ENCODE measurements around the gene CDIPT. TPM values are rescaled to one million over a fixed set of nuclear protein-coding genes. Genes with fewer than 3 reads are reported as not detected.
"Not testable (repeated sequence)": the region's sequence is repeated elsewhere in the genome, so short reads cannot be mapped to it uniquely, and the experiment has no call there.

The CDIPT gene
- total and polyA plus RNA-seq, 2 experiments from 2014 or later, result 126 to 181 TPM

DNA sequence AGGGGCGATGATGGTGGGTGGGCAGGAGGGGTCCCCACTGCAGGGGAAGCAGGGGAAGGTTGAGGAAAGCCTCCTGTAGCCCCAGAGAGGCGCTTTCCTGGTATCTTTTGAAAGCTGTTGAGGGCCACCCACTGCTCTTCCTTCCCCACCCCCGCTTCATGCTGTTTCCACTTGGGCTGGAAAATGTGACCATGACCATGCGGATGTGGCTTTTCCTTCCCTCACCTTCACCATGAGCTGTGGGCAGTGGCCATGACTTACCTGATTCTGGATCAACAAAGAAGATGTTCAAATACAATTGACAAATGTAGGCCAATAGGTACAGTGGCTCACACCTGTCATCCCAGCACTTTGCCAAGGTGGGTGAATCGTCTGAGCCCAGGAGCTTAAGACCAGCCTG, 28.9 kb downstream of the CDIPT start:
- H3K4me2 ChIP-seq (ENCODE audit: unreplicated experiment), result no peak overlapping the region
- H3K9ac ChIP-seq, result no peak overlapping the region
- no peak for TF ChIP-seq EZH2phosphoT487 (IDR thresholded peaks at IDR 0.05; ENCODE audit: insufficient read depth, low read depth)
- no peak for TF ChIP-seq EZH2 (IDR thresholded peaks at IDR 0.05; ENCODE audit: insufficient read depth, poor library complexity, severe bottlenecking)
- in situ Hi-C loops (cut with MboI), result no loop called here
- H3K79me2 ChIP-seq (ENCODE audit: insufficient read depth), result peaks cover 66% of the 10 kb centered on the region
- H3F3A ChIP-seq (ENCODE audit: insufficient read depth), result no peaks in the 10 kb centered on the region
- H3K9me3 ChIP-seq (ENCODE audit: low read depth), result no peaks in the 10 kb centered on the region
- H3K27ac ChIP-seq, result no peak overlapping the region
- WGBS, 2 experiments (ENCODE audit: low coverage in 1 of 2, low lambda C conversion rate in 2 of 2, missing lambda C conversion rate in 2 of 2), result 90 to 94% methylated on average over 5 of the region's 5 CpGs
- DNase-seq, result no peak
- no peak overlapping the region for H2AFZ ChIP-seq
- H3K27me3 ChIP-seq (replicated peaks; ENCODE audit: insufficient read depth), result no peaks in the 10 kb centered on the region
- H4K20me1 ChIP-seq (ENCODE audit: insufficient read depth), result no peaks in the 10 kb centered on the region
- H3K4me1 ChIP-seq (ENCODE audit: insufficient read depth), result no peaks in the 10 kb centered on the region
- H3K36me3 ChIP-seq (ENCODE audit: low read depth), result peaks cover 50% of the 10 kb centered on the region
- no peaks in the 10 kb centered on the region for H3K9me2 ChIP-seq (ENCODE audit: insufficient read depth)
- H3K4me3 ChIP-seq, result no peak overlapping the region

DNA sequence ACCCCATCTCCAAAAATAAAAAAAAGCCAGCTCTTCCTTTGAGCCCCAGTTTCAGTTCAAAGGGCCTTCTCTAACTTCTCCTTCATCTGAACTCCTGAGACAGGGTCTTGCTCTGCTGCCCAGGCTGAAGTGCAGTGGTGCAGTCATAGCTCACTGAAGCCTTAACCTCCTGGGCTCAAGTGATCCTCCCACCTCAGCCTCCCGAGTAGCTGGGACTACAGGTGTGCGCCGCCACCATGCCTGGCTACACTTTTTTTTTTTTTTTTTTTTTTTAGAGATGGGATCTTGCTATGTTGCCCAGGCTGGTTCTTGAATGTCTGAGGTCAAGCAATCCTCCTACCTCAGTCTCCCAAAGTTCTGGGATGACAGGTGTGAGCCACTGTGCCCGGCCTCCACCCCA, 29.8 kb downstream of the CDIPT start:
- DNase-seq; H3K9ac ChIP-seq; H3K9me3 ChIP-seq (ENCODE audit: low read depth); in situ Hi-C loops (cut with MboI); H3K27ac ChIP-seq; H3K27me3 ChIP-seq (replicated peaks; ENCODE audit: insufficient read depth); H4K20me1 ChIP-seq (ENCODE audit: insufficient read depth); H3K4me3 ChIP-seq; H2AFZ ChIP-seq; H3F3A ChIP-seq (ENCODE audit: insufficient read depth); H3K9me2 ChIP-seq (ENCODE audit: insufficient read depth); H3K4me2 ChIP-seq (ENCODE audit: unreplicated experiment); H3K4me1 ChIP-seq (ENCODE audit: insufficient read depth): not testable (repeated sequence)
- peaks cover 75% of the 10 kb centered on the region for H3K79me2 ChIP-seq (ENCODE audit: insufficient read depth)
- 98 to 100% methylated on average over 4 of the region's 4 CpGs for WGBS, 2 experiments (ENCODE audit: low coverage in 1 of 2, low lambda C conversion rate in 2 of 2, missing lambda C conversion rate in 2 of 2)
- peaks cover 42% of the 10 kb centered on the region for H3K36me3 ChIP-seq (ENCODE audit: low read depth)

DNA sequence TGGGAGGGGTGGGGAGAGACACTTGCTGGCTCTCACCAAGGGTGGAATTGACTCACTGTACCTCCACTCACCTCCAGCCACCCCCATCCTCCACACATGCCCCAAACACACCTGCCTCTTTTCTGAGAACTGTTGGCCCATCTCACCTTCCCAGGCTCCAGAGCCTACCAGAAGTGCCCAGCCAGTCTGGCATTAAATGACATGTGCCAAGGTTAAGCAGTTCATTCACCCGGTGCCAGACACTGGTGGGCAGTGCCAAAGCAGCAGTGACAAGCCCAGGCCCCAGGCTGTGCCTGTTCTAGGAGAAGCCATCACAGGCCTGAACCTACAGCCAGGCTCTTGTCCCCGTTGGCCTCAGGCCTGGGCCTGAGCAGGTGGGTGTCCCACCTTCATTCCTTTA, 31.5 kb downstream of the CDIPT start:
- Histone ChIP-seq H3K9me3 (ENCODE audit: low read depth) (no peaks in the 10 kb centered on the region), H3K27ac (no peak overlapping the region), H3K36me3 (ENCODE audit: low read depth) (peaks cover 25% of the 10 kb centered on the region), H3K27me3 (replicated peaks; ENCODE audit: insufficient read depth) (no peaks in the 10 kb centered on the region), H3F3A (ENCODE audit: insufficient read depth) (no peaks in the 10 kb centered on the region), H2AFZ (no peak overlapping the region), H3K9ac (no peak overlapping the region), H4K20me1 (ENCODE audit: insufficient read depth) (no peaks in the 10 kb centered on the region), H3K4me2 (ENCODE audit: unreplicated experiment) (no peak overlapping the region), H3K4me3 (no peak overlapping the region), H3K79me2 (ENCODE audit: insufficient read depth) (peaks cover 78% of the 10 kb centered on the region), H3K4me1 (ENCODE audit: insufficient read depth) (no peaks in the 10 kb centered on the region), H3K9me2 (ENCODE audit: insufficient read depth) (no peaks in the 10 kb centered on the region)
- no peak for TF ChIP-seq EZH2 (IDR thresholded peaks at IDR 0.05; ENCODE audit: insufficient read depth, poor library complexity, severe bottlenecking)
- TF ChIP-seq EZH2phosphoT487 (IDR thresholded peaks at IDR 0.05; ENCODE audit: insufficient read depth, low read depth), result no peak
- 76 to 86% methylated on average over 2 of the region's 2 CpGs for WGBS, 2 experiments (ENCODE audit: low coverage in 1 of 2, low lambda C conversion rate in 2 of 2, missing lambda C conversion rate in 2 of 2)
- no peak for DNase-seq
- in situ Hi-C loops (cut with MboI), result no loop called here

- Histone ChIP-seq H4K20me1 (ENCODE audit: insufficient read depth) (no peaks in the 10 kb centered on the region), H3K27ac (no peak overlapping the region), H3F3A (ENCODE audit: insufficient read depth) (no peaks in the 10 kb centered on the region), H3K9me2 (ENCODE audit: insufficient read depth) (no peaks in the 10 kb centered on the region), H2AFZ (no peak overlapping the region), H3K4me1 (ENCODE audit: insufficient read depth) (peaks cover 6% of the 10 kb centered on the region), H3K9ac (no peak overlapping the region), H3K79me2 (ENCODE audit: insufficient read depth) (peaks cover 81% of the 10 kb centered on the region), H3K27me3 (replicated peaks; ENCODE audit: insufficient read depth) (no peaks in the 10 kb centered on the region), H3K4me2 (ENCODE audit: unreplicated experiment) (no peak overlapping the region), H3K4me3 (no peak overlapping the region), H3K36me3 (ENCODE audit: low read depth) (peaks cover 21% of the 10 kb centered on the region), H3K9me3 (ENCODE audit: low read depth) (no peaks in the 10 kb centered on the region)
- TF ChIP-seq EZH2phosphoT487 (IDR thresholded peaks at IDR 0.05; ENCODE audit: insufficient read depth, low read depth) (no peak), EZH2 (IDR thresholded peaks at IDR 0.05; ENCODE audit: insufficient read depth, poor library complexity, severe bottlenecking) (no peak)
- WGBS, 2 experiments (ENCODE audit: low coverage in 1 of 2, low lambda C conversion rate in 2 of 2, missing lambda C conversion rate in 2 of 2), result 94 to 95% methylated on average over 9 to 11 of the region's 11 CpGs
- no peak for DNase-seq
- in situ Hi-C loops (cut with MboI), result no loop called here
Observed at GRCh38 chr16:29830774-29831173, 32.3 kb downstream of the CDIPT start.

GRCh38 chr16:29826342-29826695, 36.7 kb downstream of the CDIPT start:
- Histone ChIP-seq H3K4me3 (no peak overlapping the region), H3K27me3 (replicated peaks; ENCODE audit: insufficient read depth) (no peaks in the 10 kb centered on the region), H3K79me2 (ENCODE audit: insufficient read depth) (peaks cover 99% of the 10 kb centered on the region), H4K20me1 (ENCODE audit: insufficient read depth) (no peaks in the 10 kb centered on the region), H3K9me3 (ENCODE audit: low read depth) (no peaks in the 10 kb centered on the region), H2AFZ (no peak overlapping the region), H3K36me3 (ENCODE audit: low read depth) (no peaks in the 10 kb centered on the region), H3F3A (ENCODE audit: insufficient read depth) (peaks cover 37% of the 10 kb centered on the region), H3K4me2 (ENCODE audit: unreplicated experiment) (no peak overlapping the region), H3K27ac (peak overlapping the region; percentile 93), H3K9ac (peak overlapping the region; percentile 58; the same call in 1 of the 2 replicates), H3K9me2 (ENCODE audit: insufficient read depth) (no peaks in the 10 kb centered on the region), H3K4me1 (ENCODE audit: insufficient read depth) (peaks cover 47% of the 10 kb centered on the region)
- no peak for TF ChIP-seq EZH2phosphoT487 (IDR thresholded peaks at IDR 0.05; ENCODE audit: insufficient read depth, low read depth)
- no peak for TF ChIP-seq EZH2 (IDR thresholded peaks at IDR 0.05; ENCODE audit: insufficient read depth, poor library complexity, severe bottlenecking)
- DNase-seq, result no peak
- 98 to 100% methylated on average over 3 to 8 of the region's 8 CpGs for WGBS, 2 experiments (ENCODE audit: low coverage in 1 of 2, low lambda C conversion rate in 2 of 2, missing lambda C conversion rate in 2 of 2)
- in situ Hi-C loops (cut with MboI), result no loop called here
